Measurements from ENCODE around the gene GEN1.

DNA sequence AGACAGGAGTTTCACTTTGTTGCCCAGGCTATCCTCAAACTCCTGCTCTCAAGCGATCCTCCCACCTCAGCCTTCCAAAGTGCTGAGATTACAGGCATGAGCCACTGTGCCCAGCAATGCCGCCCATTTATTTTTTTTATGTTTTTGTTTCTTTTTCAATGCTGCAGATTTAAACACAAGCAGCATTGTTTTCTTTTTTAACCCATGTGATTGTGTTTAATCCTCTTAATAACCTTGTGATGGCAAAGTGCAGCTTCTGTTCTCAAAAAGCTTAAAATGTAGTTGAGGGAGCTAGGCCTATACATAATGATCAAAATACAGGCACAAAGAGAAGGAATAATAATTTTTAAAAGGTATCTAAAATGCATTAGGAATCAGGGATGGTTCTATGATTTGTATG is 73.8 kb downstream of the GEN1 start:
- TF ChIP-seq, protein P1, sequence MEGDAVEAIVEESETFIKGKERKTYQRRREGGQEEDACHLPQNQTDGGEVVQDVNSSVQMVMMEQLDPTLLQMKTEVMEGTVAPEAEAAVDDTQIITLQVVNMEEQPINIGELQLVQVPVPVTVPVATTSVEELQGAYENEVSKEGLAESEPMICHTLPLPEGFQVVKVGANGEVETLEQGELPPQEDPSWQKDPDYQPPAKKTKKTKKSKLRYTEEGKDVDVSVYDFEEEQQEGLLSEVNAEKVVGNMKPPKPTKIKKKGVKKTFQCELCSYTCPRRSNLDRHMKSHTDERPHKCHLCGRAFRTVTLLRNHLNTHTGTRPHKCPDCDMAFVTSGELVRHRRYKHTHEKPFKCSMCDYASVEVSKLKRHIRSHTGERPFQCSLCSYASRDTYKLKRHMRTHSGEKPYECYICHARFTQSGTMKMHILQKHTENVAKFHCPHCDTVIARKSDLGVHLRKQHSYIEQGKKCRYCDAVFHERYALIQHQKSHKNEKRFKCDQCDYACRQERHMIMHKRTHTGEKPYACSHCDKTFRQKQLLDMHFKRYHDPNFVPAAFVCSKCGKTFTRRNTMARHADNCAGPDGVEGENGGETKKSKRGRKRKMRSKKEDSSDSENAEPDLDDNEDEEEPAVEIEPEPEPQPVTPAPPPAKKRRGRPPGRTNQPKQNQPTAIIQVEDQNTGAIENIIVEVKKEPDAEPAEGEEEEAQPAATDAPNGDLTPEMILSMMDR (IDR thresholded peaks at IDR 0.05) = no peak
- no peak for TF ChIP-seq POLR2A (IDR thresholded peaks at IDR 0.05)

All from uterus (tissue), 2 donors.